BE2C (cell line): ENCODE data around the gene PON3.

ENCODE experiments used
- DNase-seq: peaks from one replicate; pipeline ENCODE4 v3.0.0-alpha.2; 2020
- H3K27me3 ChIP-seq: fragments of 250-450 bp; sonication (Bioruptor Pico); 2 replicates; pipeline ENCODE4 v1.5.1; 2020; ENCODE audit warnings: mild to moderate bottlenecking
- H3K36me3 ChIP-seq: fragments of 250-450 bp; sonication (Bioruptor Pico); 2 replicates; pipeline ENCODE4 v1.5.1; 2020; ENCODE audit warnings: mild to moderate bottlenecking
- H3K4me1 ChIP-seq: fragments of 250-450 bp; sonication (Bioruptor Pico); 2 replicates; pipeline ENCODE4 v1.5.1; 2020
- H3K4me3 ChIP-seq: 2 replicates; pipeline ENCODE4 v1.5.1; 2011; ENCODE audit warnings: low read depth, low read length
- H3K9me3 ChIP-seq: fragments of 250-450 bp; sonication (Bioruptor Pico); 2 replicates; pipeline ENCODE4 v1.5.1; 2020
- TF ChIP-seq, protein P1 (sequence below): IDR thresholded peaks from 2 replicates; pipeline ENCODE4 v1.5.1; 2012; ENCODE audit warnings: mild to moderate bottlenecking, low read depth, low read length

The PON3 gene

GRCh38 chr7:95342029-95342428, 54.1 kb downstream of the PON3 start:
- Histone ChIP-seq H3K4me1 (no peaks in the 10 kb centered on the region), H3K9me3 (no peaks in the 10 kb centered on the region), H3K4me3 (no peak overlapping the region), H3K36me3 (no peaks in the 10 kb centered on the region), H3K27me3 (no peaks in the 10 kb centered on the region)
- DNase-seq, result no peak
- TF ChIP-seq, protein P1, sequence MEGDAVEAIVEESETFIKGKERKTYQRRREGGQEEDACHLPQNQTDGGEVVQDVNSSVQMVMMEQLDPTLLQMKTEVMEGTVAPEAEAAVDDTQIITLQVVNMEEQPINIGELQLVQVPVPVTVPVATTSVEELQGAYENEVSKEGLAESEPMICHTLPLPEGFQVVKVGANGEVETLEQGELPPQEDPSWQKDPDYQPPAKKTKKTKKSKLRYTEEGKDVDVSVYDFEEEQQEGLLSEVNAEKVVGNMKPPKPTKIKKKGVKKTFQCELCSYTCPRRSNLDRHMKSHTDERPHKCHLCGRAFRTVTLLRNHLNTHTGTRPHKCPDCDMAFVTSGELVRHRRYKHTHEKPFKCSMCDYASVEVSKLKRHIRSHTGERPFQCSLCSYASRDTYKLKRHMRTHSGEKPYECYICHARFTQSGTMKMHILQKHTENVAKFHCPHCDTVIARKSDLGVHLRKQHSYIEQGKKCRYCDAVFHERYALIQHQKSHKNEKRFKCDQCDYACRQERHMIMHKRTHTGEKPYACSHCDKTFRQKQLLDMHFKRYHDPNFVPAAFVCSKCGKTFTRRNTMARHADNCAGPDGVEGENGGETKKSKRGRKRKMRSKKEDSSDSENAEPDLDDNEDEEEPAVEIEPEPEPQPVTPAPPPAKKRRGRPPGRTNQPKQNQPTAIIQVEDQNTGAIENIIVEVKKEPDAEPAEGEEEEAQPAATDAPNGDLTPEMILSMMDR, result no peak

DNA sequence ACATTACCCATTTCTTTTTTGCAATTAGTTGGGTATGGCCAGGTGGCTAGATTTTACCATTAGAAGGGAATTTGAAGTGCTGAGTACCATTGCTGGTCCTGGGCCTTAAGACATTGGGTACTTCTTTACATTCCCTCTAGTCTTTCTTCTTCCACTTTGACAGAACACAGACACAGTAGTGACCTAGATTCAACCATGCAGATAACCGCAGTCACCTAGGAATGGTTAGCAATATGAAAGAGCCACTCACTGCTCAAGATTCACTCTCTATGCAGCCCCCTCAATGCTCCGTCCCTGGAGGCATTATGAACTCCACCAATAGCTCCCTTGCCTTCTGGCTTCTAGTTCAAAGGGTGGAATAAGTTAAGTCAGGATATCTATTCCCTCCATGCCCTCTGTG, 55.7 kb downstream of the PON3 start:
- TF ChIP-seq, protein P1, result no peak
- H3K4me1 ChIP-seq, result no peaks in the 10 kb centered on the region
- no peak for DNase-seq
- no peaks in the 10 kb centered on the region for H3K9me3 ChIP-seq
- H3K27me3 ChIP-seq, result no peaks in the 10 kb centered on the region
- no peak overlapping the region for H3K4me3 ChIP-seq
- no peaks in the 10 kb centered on the region for H3K36me3 ChIP-seq

DNA sequence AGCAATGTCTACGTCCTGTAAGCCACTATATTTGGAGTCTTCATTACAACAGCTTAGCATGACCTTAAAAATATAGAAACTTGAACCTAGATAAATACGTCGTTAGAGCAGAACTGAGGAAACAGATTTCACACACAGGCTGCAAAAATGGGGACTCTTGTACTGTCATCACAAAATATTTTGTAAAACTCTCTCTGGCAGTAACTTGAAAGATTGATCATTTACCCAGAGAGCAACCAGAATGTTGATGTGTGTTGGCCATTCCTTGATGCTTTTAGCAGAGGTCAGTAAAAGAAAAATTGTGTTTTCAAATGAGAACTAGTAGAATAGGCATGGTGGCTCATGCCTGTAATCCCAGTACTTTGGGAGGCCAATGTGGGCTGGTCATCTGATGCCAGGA, 57.3 kb downstream of the PON3 start:
- H3K36me3 ChIP-seq, result no peaks in the 10 kb centered on the region
- no peaks in the 10 kb centered on the region for H3K4me1 ChIP-seq
- no peaks in the 10 kb centered on the region for H3K9me3 ChIP-seq
- TF ChIP-seq, protein P1, result no peak
- H3K27me3 ChIP-seq, result no peaks in the 10 kb centered on the region
- no peak overlapping the region for H3K4me3 ChIP-seq
- DNase-seq, result no peak

GRCh38 chr7:95335093-95335492, 61.1 kb downstream of the PON3 start:
- no peaks in the 10 kb centered on the region for H3K4me1 ChIP-seq
- DNase-seq, result no peak
- no peak overlapping the region for H3K4me3 ChIP-seq
- no peaks in the 10 kb centered on the region for H3K27me3 ChIP-seq
- H3K9me3 ChIP-seq, result no peaks in the 10 kb centered on the region
- H3K36me3 ChIP-seq, result no peaks in the 10 kb centered on the region
- TF ChIP-seq, protein P1, result no peak

GRCh38 chr7:95334447-95334846, 61.7 kb downstream of the PON3 start:
- TF ChIP-seq, protein P1, result no peak
- H3K4me1 ChIP-seq, result no peaks in the 10 kb centered on the region
- no peaks in the 10 kb centered on the region for H3K36me3 ChIP-seq
- H3K27me3 ChIP-seq, result no peaks in the 10 kb centered on the region
- H3K4me3 ChIP-seq, result no peak overlapping the region
- H3K9me3 ChIP-seq, result no peaks in the 10 kb centered on the region
- no peak for DNase-seq

DNA sequence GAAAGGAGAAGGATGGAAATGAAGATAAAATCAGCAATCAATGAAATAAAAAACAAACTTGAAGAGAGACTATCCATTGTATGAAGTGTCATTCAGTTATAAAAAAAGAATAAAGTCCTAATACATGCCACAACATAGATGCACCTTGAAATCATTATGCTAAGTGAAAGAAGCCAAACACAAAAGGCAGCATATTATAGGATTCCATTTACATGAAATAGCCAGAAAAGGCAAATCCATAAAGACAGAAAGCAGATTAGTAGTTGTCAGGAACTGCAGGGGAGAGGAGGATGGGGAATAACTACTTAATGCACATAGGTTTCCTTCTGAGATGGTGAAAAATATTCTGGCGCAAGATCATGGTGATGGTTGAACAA, 65.2 kb downstream of the PON3 start:
- Histone ChIP-seq H3K9me3 (no peaks in the 10 kb centered on the region), H3K4me1 (no peaks in the 10 kb centered on the region), H3K36me3 (no peaks in the 10 kb centered on the region), H3K27me3 (no peaks in the 10 kb centered on the region), H3K4me3 (no peak overlapping the region)
- TF ChIP-seq, protein P1, result no peak
- DNase-seq, result no peak
